IPS-NIHi7 (cell line): Measurements from ENCODE around the gene MAP4K3.
"Not testable (repeated sequence)": the region's sequence is repeated elsewhere in the genome, so short reads cannot be mapped to it uniquely, and the experiment has no call there.

Source experiments
- DNase-seq: peaks from one replicate; pipeline ENCODE4 v3.0.0; 2012; ENCODE audit warnings: mixed read lengths; ENCODE audit errors: extremely low spot score

The MAP4K3 gene

GRCh38 chr2:39306626-39307025 lies 130.5 kb downstream of the MAP4K3 start:
- DNase-seq = no peak

GRCh38 chr2:39304729-39305128 lies 132.4 kb downstream of the MAP4K3 start:
- DNase-seq = no peak

GRCh38 chr2:39304200-39304599 lies 132.9 kb downstream of the MAP4K3 start:
- DNase-seq = no peak

- DNase-seq = no peak
Measured at GRCh38 chr2:39301352-39301751, 135.7 kb downstream of the MAP4K3 start.

GRCh38 chr2:39300044-39300978 lies 136.8 kb downstream of the MAP4K3 start:
- no peak for DNase-seq

- no peak for DNase-seq
Measured at GRCh38 chr2:39290433-39290832, 146.7 kb downstream of the MAP4K3 start.

GRCh38 chr2:39289609-39290008 lies 147.5 kb downstream of the MAP4K3 start:
- DNase-seq = no peak

GRCh38 chr2:39283561-39283960 lies 153.5 kb downstream of the MAP4K3 start:
- DNase-seq = no peak

GRCh38 chr2:39281391-39281790 lies 155.7 kb downstream of the MAP4K3 start:
- peak; percentile 8 for DNase-seq

- DNase-seq = no peak
Measured at GRCh38 chr2:39275016-39275415, 162.1 kb downstream of the MAP4K3 start.

- DNase-seq = no peak
Measured at GRCh38 chr2:39269941-39270340, 167.1 kb downstream of the MAP4K3 start.

- no peak for DNase-seq
Measured at GRCh38 chr2:39266916-39267434, 170.1 kb downstream of the MAP4K3 start.

GRCh38 chr2:39266139-39266805 lies 170.8 kb downstream of the MAP4K3 start:
- DNase-seq = no peak

- no peak for DNase-seq
Measured at GRCh38 chr2:39265315-39265714, 171.8 kb downstream of the MAP4K3 start.

GRCh38 chr2:39264733-39265132 lies 172.4 kb downstream of the MAP4K3 start:
- DNase-seq = no peak

GRCh38 chr2:39260087-39260486 lies 177.0 kb downstream of the MAP4K3 start:
- no peak for DNase-seq

- no peak for DNase-seq
Measured at GRCh38 chr2:39256040-39256439, 181.0 kb downstream of the MAP4K3 start.

- no peak for DNase-seq
Measured at GRCh38 chr2:39252888-39253518, 184.1 kb downstream of the MAP4K3 start.

- no peak for DNase-seq
Measured at GRCh38 chr2:39247512-39248043, 189.5 kb downstream of the MAP4K3 start.

- no peak for DNase-seq
Measured at GRCh38 chr2:39246382-39246980, 190.6 kb downstream of the MAP4K3 start.

- DNase-seq = not testable (repeated sequence)
Measured at GRCh38 chr2:39244963-39245625, 192.0 kb downstream of the MAP4K3 start.
